ENCODE data around the gene GNAT1.
"Not testable (repeated sequence)": the region's sequence is repeated elsewhere in the genome, so short reads cannot be mapped to it uniquely, and the experiment has no call there.

GNAT1 gene

DNA sequence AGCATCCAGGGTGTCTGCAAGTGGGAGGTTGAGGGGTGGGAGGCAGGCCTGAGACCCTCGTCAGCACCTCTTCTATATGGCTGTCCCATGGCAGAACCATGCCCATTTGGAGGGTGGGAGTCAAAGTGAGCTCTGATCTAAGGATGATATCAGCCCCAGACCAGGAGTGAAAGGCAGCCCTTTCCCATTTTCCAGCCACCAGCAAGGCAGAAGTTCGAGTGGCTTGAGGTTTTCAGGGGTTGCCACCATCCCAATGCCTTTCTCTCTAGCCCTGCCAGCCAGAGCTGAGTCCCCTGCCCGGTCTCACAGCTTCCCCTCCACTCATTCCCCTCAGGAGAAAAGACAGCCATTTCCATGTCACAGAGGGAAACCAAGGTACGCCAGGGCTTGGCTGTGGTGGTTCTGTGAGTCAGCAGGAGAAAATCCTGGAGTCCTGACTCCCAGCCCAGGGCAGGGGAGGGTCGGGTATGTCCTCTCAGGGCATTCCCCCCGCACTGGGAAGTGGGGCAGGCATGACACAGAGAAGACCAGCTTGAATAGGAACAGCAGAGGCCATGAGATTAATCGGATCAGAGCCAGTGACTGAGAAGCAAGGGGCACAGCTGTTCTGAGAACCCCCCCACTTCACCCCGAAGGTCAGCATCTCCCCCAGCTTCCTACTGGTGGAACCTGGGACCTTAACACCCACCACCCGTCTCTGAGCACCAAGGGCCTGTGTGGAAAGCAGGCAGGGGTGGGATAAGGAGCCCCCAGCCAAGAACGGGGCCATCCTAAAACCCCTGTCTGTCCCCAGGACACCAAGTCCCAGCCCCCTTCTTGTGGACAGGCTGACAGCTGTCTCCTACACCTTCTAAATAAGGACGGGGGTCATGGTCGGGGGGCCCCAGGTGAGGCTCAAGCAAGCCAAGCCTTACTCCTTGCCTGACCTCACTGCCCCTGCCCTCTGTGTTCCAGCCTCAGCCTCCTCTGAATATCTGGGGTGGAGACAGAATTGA, 12.7 kb downstream of the GNAT1 start:
- no peak for DNase-seq

DNA sequence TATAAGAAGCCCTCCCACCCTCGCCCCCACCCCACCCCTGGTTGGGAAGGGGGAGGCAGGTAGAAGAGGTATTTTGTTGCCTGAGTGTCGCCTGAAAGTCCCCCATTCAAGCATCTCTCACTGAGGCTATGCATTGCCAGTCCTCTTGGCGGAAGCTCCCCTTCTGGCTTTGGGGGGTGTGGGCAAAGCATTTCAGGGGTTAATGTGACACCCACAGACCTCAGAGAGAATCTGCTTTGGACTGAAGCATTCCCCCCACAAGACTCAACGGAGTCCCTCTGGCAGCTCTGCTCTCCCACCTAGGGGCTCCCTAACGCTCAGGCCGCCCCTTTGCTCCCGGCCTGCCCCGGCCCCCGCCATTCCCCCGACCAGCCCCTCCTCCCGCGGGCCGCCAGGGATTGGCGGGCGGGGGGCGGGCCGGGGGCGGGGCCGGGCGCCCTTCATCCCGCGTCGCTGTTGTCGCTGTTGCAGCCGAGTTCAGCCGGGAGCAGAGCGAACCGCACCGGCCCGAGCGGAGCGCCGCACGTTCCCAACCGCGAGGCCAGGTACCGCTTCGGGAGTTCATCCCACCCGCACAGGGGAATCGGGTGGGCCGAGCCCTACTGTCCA, 13.5 kb downstream of the GNAT1 start, which contains the start of gene SLC38A3:
TSS of gene SLC38A3 (plus strand) at position 468 of the 609 bp plus-strand sequence. CDS start 8,929 bp downstream, outside the sequence.
- DNase-seq, result no peak

DNA sequence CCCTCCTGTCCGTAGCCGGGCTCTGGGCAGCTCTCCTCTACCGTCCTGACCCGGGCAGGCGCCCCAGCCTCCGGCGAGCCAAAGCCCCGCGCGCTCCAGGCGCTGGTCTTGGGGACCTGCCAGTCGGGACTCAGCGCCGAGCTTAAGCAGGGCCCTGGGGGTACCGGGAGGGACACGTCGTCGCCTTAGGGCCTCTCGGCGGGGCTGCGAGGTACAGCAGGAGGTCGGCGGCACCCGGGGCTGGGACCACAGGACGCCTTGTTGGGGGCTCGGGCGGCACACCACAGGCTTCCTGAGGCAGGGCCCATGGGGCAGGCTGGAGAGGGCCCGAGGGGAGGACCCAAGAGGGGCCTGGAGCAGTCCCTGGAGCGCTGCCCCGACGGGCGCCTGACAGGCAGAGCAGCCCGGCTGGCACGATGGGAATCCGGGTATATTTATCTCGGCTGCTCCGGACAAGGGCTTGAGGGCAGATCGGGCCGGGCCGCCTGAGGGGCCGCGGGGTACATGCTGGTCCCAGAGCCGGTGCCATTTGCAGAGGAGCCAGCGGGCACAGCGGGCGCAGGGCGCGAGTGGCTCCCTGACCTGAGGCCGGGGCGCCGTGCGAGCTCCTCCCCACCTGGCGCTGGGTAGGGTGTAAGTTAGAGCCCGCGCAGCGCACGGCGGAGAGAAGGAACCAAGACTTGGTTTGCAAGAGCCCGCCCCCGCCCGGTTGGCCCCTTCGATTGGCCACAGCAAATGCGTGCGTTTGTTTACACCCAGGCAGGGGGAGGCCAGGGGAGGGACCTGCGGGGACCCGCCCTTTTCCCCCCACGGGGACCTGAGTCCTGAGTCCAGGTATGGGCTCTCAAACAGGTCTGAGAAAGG, 14.2 kb downstream of the GNAT1 start:
- DNase-seq, result peak; percentile 38

DNA sequence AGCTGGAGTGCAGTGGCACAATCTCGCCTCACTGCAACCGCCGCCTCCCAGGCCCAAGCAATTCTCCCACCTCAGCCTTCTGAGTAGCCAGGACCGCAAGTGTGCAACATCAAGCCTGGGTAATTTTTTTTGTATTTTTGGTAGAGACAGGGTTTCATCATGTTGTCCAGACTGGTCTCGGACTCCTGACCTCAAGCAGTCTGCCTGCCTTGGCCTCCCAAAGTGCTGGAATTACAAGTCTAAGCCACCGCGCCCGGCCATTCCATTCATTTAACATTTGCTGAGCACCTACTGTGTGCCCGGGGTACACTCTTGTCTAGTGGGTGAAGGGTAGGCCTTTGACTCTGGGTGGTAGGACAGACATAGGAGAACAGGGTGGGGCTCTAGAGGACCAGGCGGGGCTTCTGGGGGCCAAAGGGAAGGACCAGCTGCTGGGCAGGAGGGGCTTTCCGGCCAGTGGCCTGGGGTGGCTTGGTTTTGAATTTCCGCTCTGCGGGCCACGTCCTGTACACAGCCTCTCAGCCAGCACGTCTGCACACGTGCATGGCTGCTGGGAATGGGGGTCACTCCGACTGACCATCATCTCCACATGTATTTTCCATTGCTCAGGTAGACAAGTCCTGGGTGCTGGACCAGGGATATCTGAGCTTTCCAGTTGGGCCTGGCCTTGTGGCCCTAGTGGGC, 16.1 kb downstream of the GNAT1 start:
- no peak for DNase-seq

DNA sequence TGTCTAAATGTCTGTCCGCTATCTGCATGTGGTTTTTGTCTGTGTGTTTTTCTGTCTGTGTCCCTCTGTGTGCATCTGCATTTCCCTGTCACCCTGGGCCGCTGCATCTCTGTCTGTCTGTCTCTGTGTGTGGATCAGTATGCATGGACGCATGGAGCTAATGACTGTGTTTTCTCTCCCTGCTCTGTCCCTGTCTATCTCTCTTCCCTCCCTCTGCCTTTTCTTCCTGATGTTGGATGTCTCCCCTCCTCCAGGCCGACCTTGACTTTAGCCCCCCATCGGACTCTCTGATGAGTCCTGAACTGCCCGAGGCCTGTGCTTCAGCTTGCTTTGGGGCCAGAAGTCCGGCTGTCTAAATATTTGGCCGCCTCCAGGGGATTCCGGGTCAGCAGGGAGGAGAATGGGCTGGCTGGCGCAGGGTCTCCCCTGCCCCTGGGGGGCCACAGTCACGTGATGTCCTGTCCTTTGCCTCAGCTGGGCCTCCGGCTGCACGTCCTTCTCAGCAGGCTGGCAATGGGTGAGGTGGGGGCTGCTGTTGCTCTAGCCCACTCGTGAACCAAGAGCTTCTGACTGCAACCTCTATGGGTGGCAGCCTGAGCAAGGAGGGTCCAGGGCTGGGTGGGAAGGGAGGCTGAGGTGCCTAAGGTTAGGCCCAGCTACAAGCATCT, 17.4 kb downstream of the GNAT1 start:
- no peak for DNase-seq

DNA sequence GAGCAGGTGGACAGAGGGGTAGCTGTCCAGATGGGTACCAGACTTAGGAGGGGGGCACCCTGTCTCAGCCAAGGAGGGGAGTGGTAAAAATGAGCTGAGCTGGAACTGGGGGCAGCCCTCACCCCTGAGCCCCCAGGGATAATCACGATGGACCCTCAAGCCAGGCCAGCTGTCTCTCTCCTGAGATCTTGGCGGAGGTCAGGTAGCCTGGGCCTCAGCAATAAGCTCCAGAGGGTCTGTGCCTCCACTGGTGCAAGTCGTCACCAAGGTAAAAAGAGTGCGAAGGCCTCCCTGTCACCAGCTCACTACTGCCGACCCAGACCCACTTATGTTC, 18.7 kb downstream of the GNAT1 start:
- DNase-seq, result no peak

DNA sequence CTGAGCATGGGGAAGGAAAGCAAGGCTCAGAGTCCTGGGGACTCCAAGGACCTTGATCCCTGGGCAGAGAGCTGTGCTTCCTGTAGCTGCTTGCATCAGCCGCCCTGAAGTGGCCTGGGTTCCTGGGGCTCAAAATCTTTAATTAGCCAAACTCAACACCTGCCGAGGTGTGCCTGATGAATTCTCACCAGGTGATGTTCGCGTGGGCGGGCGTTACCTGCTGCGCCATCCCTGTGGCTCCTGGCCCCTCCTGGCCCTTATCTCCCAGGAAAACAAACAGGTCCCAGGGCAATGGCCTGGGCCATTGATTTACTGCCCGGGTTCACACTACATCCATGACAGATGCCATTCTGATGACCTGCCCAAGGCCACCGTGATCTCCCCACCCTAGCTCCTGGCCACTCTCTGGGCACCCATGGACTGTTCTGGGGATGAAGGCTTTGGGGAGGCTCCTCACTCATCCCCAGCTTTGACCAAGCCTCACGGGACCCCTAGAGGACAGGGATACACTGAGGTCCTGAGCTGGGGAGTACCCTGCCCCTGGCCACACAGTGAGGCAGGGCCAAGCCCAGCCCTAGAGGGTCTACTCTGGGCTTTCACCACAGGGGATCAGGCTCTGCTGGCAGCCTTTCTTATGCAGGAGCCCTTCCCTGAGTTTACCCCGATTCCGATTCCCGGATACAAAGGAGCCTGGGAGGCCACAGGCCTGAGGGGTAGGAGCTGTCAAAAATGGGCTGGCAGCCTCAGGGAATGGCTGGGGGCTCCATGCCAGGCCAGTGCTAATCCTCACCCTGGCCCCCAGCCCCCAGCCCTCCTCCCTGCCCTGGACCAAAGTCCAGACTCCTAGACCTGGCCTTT, 19.3 kb downstream of the GNAT1 start:
- DNase-seq, result no peak

DNA sequence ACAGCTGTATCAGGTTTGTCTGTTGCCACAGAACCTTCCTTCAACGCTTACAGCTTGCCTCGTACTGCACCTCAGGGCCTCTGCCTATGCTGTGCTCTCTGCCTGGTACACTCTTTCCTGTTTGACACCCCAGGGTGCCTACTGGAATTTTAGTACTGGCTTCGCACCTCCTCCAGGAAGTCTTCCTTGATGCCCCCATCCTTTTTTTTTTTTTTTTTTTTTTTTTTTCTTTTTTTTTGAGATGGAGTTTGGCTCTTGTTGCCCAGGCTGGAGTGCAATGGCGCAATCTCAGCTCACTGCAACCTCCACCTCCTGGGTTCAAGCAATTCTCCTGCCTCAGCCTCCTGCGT, 19.9 kb downstream of the GNAT1 start:
- not testable (repeated sequence) for DNase-seq

DNA sequence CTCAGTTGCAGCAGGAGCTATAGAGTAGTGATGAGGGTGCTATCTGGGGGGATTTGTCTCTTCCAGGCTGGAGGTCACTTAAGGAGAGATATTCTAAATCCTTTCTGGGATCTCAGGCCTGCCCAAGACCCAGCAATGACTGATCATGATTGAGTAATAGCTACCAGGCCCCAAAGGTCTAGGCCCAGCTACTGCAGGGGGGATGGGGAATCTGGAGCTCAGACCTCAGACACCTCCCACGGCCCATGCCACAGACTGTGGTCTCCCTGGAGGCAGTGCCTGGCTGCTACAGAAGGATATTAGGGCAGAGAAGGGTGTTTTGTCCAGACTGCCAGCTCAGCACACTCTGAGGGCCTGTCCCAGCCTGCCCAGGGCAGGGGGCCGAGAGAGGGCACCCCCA, 20.5 kb downstream of the GNAT1 start:
- DNase-seq, result no peak

DNA sequence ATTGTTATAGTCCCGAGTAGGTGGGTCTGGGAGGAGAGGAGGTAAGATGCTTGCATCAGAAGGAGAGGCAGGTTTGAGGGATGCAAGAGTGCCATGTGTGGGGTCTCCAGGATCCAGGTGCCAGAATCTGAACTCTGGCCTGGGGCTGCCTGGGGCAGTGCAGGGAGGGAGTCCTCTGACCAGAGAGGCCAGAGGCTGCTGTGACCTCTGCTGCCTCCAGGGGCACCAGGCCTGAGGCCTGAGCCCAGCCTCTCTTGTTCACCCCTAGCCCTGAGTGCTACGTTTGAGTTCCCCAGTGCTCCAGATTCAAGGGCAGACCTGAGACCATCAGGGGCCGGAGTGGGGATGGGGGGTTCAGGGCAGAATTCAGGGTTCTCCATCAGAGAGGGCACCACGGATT, 21.1 kb downstream of the GNAT1 start:
- DNase-seq, result no peak

DNA sequence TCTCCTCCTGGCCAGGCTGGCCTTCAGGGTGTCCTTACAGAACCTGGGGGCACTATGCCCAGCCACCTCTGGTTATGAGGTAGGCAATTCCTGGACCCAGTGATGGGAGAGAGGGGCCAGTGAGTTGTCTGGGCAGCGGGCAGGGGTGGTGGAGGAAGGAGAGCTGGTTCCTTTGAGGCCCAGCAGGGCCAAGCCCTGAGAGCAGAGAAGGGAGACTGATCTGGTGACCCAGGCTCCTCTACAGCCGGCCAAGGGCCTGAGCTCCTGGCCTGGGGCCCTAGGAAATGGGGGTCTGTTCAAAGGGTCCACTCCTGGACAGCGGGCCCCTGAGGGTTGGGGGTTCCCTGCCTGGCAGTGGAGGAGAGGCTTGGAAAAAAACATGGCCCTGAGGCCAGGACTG, 21.6 kb downstream of the GNAT1 start:
- no peak for DNase-seq

DNA sequence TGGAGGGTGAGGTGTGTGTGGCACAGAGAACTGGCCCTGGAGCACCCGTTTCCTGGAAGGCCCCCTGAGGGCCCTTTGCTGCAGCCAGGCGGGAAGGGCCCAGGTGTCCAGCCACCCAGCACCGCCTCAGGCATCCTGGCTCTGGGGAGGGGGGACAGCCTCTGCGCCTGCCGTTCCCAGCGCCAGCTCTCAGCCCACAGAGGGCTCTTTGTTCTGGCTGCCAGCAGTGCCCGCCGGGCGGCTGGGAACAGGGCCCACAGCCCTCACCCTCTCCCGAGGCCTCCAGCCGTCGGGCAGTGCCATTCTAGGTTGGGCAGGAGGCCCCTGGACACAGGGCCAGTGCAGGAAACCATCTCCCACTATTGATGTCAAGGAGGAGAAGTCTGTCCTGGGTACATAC, 22.0 kb downstream of the GNAT1 start:
- DNase-seq, result no peak

DNA sequence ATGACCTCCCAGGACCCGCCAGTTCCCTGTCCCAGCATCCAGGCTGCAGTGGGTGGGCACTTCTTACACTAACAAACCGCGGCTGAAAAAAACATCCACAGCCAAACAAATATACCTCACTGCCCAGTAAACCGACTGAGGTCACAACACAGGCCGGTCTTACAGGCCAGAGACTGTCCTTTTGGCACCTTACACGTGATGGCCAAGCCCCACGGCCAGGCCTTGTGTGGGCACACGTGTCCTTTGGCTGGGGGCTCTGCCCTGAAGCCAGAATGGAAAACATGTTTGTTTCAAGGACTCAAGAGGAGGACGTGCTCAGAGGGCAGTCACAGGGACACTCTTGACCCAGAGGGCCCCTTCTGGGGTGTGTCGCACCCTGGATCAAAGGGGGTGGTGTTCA, 23.4 kb downstream of the GNAT1 start:
- no peak for DNase-seq

DNA sequence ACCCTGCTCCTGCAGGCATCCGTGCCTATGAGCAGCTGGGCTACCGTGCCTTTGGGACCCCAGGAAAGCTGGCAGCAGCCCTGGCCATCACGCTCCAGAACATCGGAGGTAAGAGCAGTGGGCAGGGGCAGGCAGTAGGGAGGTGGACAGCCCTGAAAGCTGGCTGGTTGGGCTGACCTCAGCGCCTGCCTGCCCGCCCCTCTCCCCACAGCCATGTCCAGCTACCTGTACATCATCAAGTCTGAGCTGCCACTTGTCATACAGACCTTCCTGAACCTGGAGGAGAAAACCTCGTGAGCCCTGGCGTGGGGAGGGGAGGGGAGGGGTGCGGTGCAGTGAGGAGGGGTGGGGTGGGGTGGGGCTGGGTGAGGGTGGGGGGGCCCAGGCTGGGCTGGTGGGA, 24.1 kb downstream of the GNAT1 start:
- no peak for DNase-seq

DNA sequence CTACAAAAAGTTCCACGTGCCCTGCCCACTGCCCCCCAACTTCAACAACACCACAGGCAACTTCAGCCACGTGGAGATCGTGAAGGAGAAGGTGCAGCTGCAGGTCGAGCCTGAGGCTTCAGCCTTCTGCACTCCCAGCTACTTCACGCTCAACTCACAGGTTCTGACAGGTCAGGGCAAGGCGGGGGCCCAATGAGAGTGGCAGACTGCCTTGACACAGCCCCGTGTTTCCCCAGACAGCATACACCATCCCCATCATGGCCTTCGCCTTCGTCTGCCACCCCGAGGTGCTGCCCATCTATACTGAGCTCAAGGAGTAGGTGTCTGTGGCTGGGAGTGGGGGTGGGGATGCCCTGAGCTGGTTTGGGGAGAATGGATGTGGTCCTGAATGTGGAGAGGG, 26.3 kb downstream of the GNAT1 start:
- DNase-seq, result no peak

DNA sequence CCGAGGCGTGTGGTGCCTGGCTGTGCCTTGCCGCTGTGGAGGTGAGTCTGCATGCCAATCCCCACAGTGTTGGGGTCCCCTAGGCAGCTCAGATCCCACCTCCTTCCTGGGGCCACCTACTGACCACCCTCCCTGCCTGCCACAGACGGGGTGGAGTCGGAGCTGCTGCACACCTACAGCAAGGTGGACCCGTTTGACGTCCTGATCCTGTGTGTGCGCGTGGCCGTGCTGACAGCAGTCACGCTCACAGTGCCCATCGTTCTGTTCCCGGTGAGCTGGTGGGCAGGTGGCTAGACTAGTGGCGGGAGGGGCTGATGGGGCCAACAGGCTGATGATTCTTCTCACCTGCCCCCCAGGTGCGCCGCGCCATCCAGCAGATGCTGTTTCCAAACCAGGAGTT, 27.0 kb downstream of the GNAT1 start:
- no peak for DNase-seq

DNA sequence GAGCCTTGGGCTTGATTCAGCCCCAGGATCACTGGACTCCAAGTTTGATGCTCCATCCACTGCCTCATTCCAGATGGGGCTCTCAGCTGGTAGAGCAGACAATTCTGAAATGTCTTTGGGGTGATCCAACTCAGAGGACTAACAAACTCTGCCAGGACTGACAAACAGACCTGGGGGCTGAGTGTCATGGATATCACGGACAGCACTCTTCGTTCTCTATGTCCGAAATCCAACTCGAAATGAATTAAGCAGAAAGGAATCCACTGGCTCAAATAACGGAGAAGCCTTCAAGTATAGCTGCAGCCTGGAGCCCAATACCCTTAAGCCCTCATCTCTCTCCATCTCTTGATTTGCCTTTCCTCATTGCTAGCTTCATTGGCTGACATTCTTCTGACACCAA, 27.9 kb downstream of the GNAT1 start:
- no peak for DNase-seq

DNA sequence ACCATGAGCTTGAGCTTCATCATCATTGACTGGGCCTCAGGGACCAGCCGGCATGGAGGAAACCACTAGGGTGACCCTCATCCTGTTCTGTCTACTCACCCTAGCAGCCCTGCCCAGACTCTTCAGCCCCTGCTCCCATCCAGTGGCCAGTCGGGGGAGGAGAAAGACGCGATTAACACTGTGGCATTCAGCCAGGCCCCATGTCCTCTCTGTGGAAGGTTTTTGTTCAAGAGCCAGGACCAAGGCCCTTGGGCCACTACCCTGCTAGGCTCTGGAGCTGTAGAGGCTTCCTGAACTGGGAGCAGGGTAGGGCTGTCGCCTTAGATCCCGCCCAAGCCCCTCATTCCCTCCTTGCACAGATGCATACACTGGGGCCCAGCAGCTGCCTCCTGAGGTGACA, 28.7 kb downstream of the GNAT1 start:
- no peak for DNase-seq

DNA sequence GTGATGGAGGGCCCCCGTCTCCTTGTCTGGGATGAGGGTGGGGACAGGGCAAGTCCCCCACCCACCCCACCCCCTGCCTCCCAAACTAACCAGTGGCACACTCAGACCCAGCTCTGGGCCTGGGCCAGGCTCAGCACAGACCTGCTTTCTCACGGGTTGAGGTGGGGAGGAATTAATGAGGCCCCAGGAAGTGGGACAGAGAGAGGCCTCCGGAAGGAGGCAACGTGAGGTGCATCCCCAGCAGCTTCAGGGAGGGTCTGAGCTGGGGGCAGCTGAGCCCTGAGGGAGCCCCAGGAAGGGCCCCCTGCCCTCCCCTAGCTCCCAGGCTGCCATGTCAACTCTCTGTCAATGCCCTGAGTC, 29.6 kb downstream of the GNAT1 start:
- DNase-seq, result no peak

DNA sequence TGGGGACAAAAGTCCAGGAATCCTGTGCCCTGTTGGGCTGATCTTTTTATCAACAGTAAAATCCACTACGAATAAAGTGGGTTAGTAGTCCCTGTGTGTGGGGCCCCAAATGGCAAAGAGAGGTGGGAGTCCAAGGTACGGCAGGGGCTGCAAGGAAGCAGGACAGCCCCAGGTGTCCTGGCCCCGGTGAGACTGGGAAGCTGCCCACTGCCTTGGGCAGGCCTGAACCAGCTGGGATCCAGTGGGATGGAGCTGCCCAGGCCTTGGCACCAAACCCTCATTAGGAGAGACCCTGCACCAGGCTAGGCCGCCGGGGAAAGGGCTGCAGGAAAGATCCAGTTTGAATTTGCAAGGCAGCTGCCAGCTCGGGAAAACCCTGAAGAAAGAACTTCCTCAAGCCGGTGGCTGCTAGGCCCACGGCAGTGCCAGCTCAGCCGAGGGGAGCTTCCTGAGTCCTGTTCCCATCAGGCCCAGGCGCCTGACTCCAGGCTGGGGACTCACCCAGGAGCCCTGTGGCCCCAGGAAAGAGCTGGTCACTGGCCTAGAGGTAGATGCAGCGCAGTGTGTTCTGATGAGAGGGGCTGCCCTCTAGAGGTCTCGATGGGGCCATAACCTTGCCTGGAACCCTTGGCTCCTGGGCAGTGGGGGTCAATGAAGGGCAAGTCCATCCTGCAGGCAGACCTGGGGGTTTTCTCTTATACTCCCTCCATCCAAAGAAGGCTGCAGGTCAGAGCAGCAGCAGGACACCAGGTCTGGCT, 30.2 kb downstream of the GNAT1 start:
- DNase-seq, result no peak

DNA sequence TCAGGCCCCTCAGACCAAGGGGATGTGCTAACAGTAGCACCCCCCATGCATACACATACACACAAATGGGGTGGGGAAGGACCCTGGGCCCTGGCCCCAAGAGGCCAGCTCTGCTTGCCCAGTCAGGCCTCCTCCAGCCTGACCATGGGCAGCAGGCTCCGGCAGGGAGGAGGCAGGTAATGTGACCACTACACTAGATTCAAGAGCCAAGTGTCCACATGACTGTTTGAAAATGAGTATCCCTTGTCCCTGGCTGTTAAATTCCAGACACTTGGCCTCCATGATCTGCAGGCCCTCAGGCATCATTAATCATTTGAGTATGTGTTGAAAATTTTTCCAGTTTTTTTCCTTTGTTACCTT, 30.7 kb downstream of the GNAT1 start:
- DNase-seq, result no peak
